ENCODE data around the gene TMEM86A. TPM values are rescaled to one million over a fixed set of nuclear protein-coding genes. Genes with fewer than 3 reads are reported as not detected.
A peak's percentile ranks its signal among the peaks of the same experiment; 100 is the strongest.

The TMEM86A gene
- total RNA-seq, 2 experiments from 2014 or later = 0.50 to 0.65 TPM

GRCh38 chr11:18728658-18729057, 30.1 kb downstream of the TMEM86A start:
- H3K36me3 Mint-ChIP-seq = no peaks in the 10 kb centered on the region
- H3K4me1 Mint-ChIP-seq (ENCODE audit: low read depth) = peaks cover 3% of the 10 kb centered on the region
- ChIA-PET POLR2A (no interaction called here), CTCF (interaction anchor here (0.6 to 6.3 kb wide), 13 partner anchors 12 to 614 kb away, joined by 3 to 62 read pairs (median 6); no protein-coding TSS in a partner anchor)
- intact Hi-C loops (cut with micrococcal nuclease) = no loop called here
- no peaks in the 10 kb centered on the region for H3K9me3 Mint-ChIP-seq
- no peak overlapping the region for H3K4me3 Mint-ChIP-seq
- DNase-seq = no peak
- no peaks in the 10 kb centered on the region for H3K27me3 Mint-ChIP-seq
- H3K27ac Mint-ChIP-seq = no peak overlapping the region

DNA sequence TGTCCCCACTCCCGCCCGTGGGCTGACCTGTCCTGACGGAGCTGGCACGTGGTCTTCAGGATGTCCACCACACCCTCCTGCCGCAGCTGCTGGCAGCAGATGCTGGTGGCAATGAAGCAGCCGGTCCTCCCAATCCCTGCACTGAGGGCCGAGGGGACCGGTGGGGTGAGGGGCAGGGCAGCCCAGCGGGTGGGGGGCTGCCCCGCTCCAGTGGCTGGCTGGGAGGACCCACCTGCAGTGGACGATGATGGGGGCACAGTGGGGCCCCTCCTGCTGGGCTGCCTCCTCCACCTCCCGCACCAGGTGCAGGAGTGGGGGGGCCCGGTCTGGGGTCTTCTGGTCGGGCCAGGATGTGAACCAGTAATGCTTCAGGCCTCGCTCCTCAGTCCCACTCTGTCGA, 30.8 kb downstream of the TMEM86A start:
- Mint-ChIP-seq H3K4me3 (no peak overlapping the region), H3K27me3 (no peaks in the 10 kb centered on the region), H3K4me1 (ENCODE audit: low read depth) (peaks cover 3% of the 10 kb centered on the region), H3K27ac (no peak overlapping the region), H3K9me3 (no peaks in the 10 kb centered on the region), H3K36me3 (no peaks in the 10 kb centered on the region)
- ChIA-PET POLR2A (no interaction called here), CTCF (interaction anchor here (1.3 to 6.3 kb wide), 4 partner anchors 11 to 614 kb away, joined by 4 to 62 read pairs (median 26); no protein-coding TSS in a partner anchor)
- intact Hi-C loops (cut with micrococcal nuclease) = no loop called here
- DNase-seq = no peak

GRCh38 chr11:18730020-18730419, 31.4 kb downstream of the TMEM86A start:
- no peak overlapping the region for H3K4me3 Mint-ChIP-seq
- POLR2A ChIA-PET = no interaction called here
- CTCF ChIA-PET = interaction anchor here (1.2 to 6.3 kb wide), 6 partner anchors 9 to 615 kb away, joined by 3 to 62 read pairs (median 26); no protein-coding TSS in a partner anchor

GRCh38 chr11:18731441-18731840, 32.9 kb downstream of the TMEM86A start:
- intact Hi-C loops (cut with micrococcal nuclease) = loop anchor here (2.0 to 5.0 kb wide), 2 partner anchors 489 to 617 kb away; no protein-coding TSS in a partner anchor
- H3K9me3 Mint-ChIP-seq = no peaks in the 10 kb centered on the region
- DNase-seq = no peak
- H3K4me1 Mint-ChIP-seq (ENCODE audit: low read depth) = peaks cover 3% of the 10 kb centered on the region
- ChIA-PET CTCF (interaction anchor here (0.7 to 6.3 kb wide), 26 partner anchors 9 to 616 kb away, joined by 3 to 62 read pairs (median 4); no protein-coding TSS in a partner anchor), POLR2A (no interaction called here)
- no peak overlapping the region for H3K4me3 Mint-ChIP-seq
- no peaks in the 10 kb centered on the region for H3K36me3 Mint-ChIP-seq
- H3K27me3 Mint-ChIP-seq = no peaks in the 10 kb centered on the region
- peak overlapping the region; percentile 15 for H3K27ac Mint-ChIP-seq

More at GRCh38 chr11:18730020-18730419, 31.4 kb downstream of the TMEM86A start:
- intact Hi-C loops (cut with micrococcal nuclease) = loop anchor here (2.0 to 5.0 kb wide), 2 partner anchors 488 to 615 kb away; no protein-coding TSS in a partner anchor
- H3K9me3 Mint-ChIP-seq = no peaks in the 10 kb centered on the region
- H3K36me3 Mint-ChIP-seq = no peaks in the 10 kb centered on the region
- peaks cover 3% of the 10 kb centered on the region for H3K4me1 Mint-ChIP-seq (ENCODE audit: low read depth)
- no peak for DNase-seq
- H3K27me3 Mint-ChIP-seq = no peaks in the 10 kb centered on the region
- no peak overlapping the region for H3K27ac Mint-ChIP-seq

GRCh38 chr11:18731949-18732821, 33.6 kb downstream of the TMEM86A start:
- Mint-ChIP-seq H3K4me3 (no peak overlapping the region), H3K36me3 (no peaks in the 10 kb centered on the region), H3K9me3 (no peaks in the 10 kb centered on the region), H3K27ac (peak overlapping the region; percentile 15), H3K4me1 (ENCODE audit: low read depth) (peaks cover 3% of the 10 kb centered on the region), H3K27me3 (no peaks in the 10 kb centered on the region)
- CTCF ChIA-PET = interaction anchor here (0.5 to 6.3 kb wide), 19 partner anchors 8 to 616 kb away, joined by 3 to 62 read pairs (median 4); no protein-coding TSS in a partner anchor
- intact Hi-C loops (cut with micrococcal nuclease) = loop anchor here (1.0 to 5.0 kb wide), 3 partner anchors 32 to 617 kb away; no protein-coding TSS in a partner anchor
- DNase-seq = peak; percentile 76
- POLR2A ChIA-PET = no interaction called here

DNA sequence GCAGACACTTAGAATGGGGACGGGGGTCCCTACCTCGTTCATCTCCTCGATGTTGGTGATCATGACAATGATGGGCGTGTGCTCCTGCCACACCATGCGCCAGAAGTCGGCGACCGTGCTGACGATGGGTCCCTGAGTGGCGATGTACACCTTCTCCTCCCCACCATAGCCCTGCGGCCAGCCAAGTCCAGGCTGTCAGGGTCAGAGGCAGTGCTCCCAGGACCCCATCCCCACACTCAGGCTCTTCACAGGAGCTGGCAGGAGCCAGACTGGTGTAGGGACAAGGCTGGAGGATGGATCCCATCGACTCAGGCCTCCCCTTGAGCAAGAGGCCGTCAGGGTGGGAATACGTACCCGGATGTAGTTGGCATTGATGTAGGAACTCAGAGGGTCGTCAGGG, 34.6 kb downstream of the TMEM86A start:
- no peak for DNase-seq
- no peaks in the 10 kb centered on the region for H3K27me3 Mint-ChIP-seq
- no peak overlapping the region for H3K27ac Mint-ChIP-seq
- no peak overlapping the region for H3K4me3 Mint-ChIP-seq
- H3K4me1 Mint-ChIP-seq (ENCODE audit: low read depth) = no peaks in the 10 kb centered on the region
- H3K36me3 Mint-ChIP-seq = no peaks in the 10 kb centered on the region
- no peaks in the 10 kb centered on the region for H3K9me3 Mint-ChIP-seq
- POLR2A ChIA-PET = no interaction called here
- intact Hi-C loops (cut with micrococcal nuclease) = loop anchor here (5.0 kb wide), 1 partner anchor 491 kb away; no protein-coding TSS in a partner anchor
- CTCF ChIA-PET = interaction anchor here (1.0 to 6.3 kb wide), 5 partner anchors 10 to 193 kb away, joined by 4 to 62 read pairs (median 8); no protein-coding TSS in a partner anchor

DNA sequence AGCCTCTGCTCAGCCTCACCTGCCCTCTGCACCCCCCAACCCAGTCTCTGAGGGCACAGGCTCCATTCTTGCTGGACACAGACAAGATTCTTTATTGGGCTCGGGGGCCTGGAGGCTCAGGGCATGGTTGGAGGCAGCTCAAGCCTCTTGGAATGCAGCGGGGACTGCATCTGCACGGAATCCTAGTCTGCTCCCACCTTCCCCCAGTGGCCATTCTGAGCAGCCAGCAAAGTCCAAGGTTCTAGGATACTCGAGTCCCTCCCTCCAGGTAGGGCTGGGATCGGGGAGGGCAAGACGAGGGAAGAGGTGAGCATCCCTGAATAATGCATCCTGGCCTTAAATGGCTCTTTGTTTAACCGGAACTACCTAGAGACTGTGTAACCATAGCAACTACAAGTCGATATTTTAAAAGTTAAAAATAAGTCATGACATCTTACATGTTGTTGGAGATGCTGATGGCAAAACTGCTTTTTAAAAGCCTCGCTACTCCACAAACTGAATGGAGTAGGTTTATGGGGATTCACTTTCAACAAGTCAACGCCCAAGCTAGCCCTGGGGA, 38.1 kb downstream of the TMEM86A start:
- H3K27ac Mint-ChIP-seq = no peak overlapping the region
- H3K4me3 Mint-ChIP-seq = no peak overlapping the region
- POLR2A ChIA-PET = no interaction called here
- intact Hi-C loops (cut with micrococcal nuclease) = no loop called here
- CTCF ChIA-PET = interaction anchor here (0.6 to 2.1 kb wide), 2 partner anchors 9 to 501 kb away, joined by 4 to 7 read pairs; no protein-coding TSS in a partner anchor
- no peak for DNase-seq
- no peaks in the 10 kb centered on the region for H3K36me3 Mint-ChIP-seq
- H3K4me1 Mint-ChIP-seq (ENCODE audit: low read depth) = no peaks in the 10 kb centered on the region
- H3K9me3 Mint-ChIP-seq = no peaks in the 10 kb centered on the region
- H3K27me3 Mint-ChIP-seq = no peaks in the 10 kb centered on the region

- no peaks in the 10 kb centered on the region for H3K9me3 Mint-ChIP-seq
- ChIA-PET CTCF (interaction anchor here (0.8 to 2.1 kb wide), 3 partner anchors 10 to 22 kb away, joined by 3 to 8 read pairs (median 7); no protein-coding TSS in a partner anchor), POLR2A (no interaction called here)
- DNase-seq = no peak
- H3K4me3 Mint-ChIP-seq = no peak overlapping the region
- no peaks in the 10 kb centered on the region for H3K27me3 Mint-ChIP-seq
- H3K27ac Mint-ChIP-seq = no peak overlapping the region
- intact Hi-C loops (cut with micrococcal nuclease) = no loop called here
- no peaks in the 10 kb centered on the region for H3K4me1 Mint-ChIP-seq (ENCODE audit: low read depth)
- no peaks in the 10 kb centered on the region for H3K36me3 Mint-ChIP-seq
These were observed 39.1 kb downstream of the TMEM86A start for GRCh38 chr11:18737642-18738041.

GRCh38 chr11:18739685-18740084, 41.1 kb downstream of the TMEM86A start:
- no peaks in the 10 kb centered on the region for H3K9me3 Mint-ChIP-seq
- POLR2A ChIA-PET = no interaction called here
- DNase-seq = no peak
- no peaks in the 10 kb centered on the region for H3K4me1 Mint-ChIP-seq (ENCODE audit: low read depth)
- CTCF ChIA-PET = interaction anchor here (0.6 to 2.3 kb wide), 4 partner anchors 11 to 200 kb away, joined by 3 to 14 read pairs (median 5); no protein-coding TSS in a partner anchor
- H3K27ac Mint-ChIP-seq = no peak overlapping the region
- no peaks in the 10 kb centered on the region for H3K27me3 Mint-ChIP-seq
- H3K36me3 Mint-ChIP-seq = no peaks in the 10 kb centered on the region
- intact Hi-C loops (cut with micrococcal nuclease) = no loop called here
- no peak overlapping the region for H3K4me3 Mint-ChIP-seq

DNA sequence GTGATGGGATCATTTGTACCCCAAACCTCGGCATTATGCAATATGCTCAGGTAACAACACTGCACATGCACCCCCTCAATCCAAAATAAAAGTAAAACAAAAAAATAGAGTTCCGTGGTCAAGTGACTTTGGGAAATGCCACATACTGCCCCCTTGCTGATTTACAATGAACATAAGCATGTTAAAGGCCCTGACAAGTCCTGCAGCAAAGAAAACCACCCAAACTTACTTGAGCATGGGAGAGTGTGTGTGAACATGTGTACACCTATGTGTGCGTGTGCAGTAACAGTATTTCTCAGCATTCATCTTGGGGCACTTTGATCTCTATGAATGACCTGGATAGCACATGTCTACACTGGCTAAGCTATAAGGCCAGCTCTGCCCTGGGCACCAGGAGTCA, 43.2 kb downstream of the TMEM86A start:
- no peak overlapping the region for H3K27ac Mint-ChIP-seq
- no peaks in the 10 kb centered on the region for H3K27me3 Mint-ChIP-seq
- H3K9me3 Mint-ChIP-seq = no peaks in the 10 kb centered on the region
- ChIA-PET CTCF (interaction anchor here (0.6 kb wide), 1 partner anchor 274 kb away, joined by 3 read pairs; no protein-coding TSS in a partner anchor), POLR2A (no interaction called here)
- no peak for DNase-seq
- no peaks in the 10 kb centered on the region for H3K36me3 Mint-ChIP-seq
- intact Hi-C loops (cut with micrococcal nuclease) = no loop called here
- no peaks in the 10 kb centered on the region for H3K4me1 Mint-ChIP-seq (ENCODE audit: low read depth)
- no peak overlapping the region for H3K4me3 Mint-ChIP-seq

GRCh38 chr11:18743365-18743764, 44.8 kb downstream of the TMEM86A start:
- Mint-ChIP-seq H3K4me3 (no peak overlapping the region), H3K4me1 (ENCODE audit: low read depth) (no peaks in the 10 kb centered on the region), H3K27me3 (no peaks in the 10 kb centered on the region), H3K27ac (no peak overlapping the region), H3K36me3 (no peaks in the 10 kb centered on the region), H3K9me3 (no peaks in the 10 kb centered on the region)
- ChIA-PET CTCF (interaction anchor here (1.1 to 2.7 kb wide), 2 partner anchors 12 to 21 kb away, joined by 4 to 9 read pairs; no protein-coding TSS in a partner anchor), POLR2A (no interaction called here)
- no peak for DNase-seq
- intact Hi-C loops (cut with micrococcal nuclease) = no loop called here

Measured in activated CD4-positive, alpha-beta memory T cell treated with anti-CD3 and anti-CD28 coated beads for 36 hours (primary cell).